Measurements from ENCODE around the gene ARHGAP4.
A peak's percentile ranks its signal among the peaks of the same experiment; 100 is the strongest.

ARHGAP4 gene

DNA sequence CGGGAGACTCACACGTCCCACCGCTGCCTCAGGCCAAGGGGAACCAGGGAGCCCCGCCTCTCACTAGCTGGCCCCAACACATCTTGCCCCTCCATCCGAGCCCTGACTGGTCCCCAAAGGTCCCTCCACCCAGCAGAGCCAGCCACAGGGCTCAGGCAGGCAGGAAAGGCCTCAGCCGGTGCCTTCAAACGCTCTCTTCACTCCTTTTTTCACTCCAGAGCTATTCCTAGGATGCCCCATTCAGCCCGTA, 1.5 kb upstream of the ARHGAP4 start:
- no peak for DNase-seq (ENCODE audit: low read depth)

- DNase-seq (ENCODE audit: low read depth) = peak; percentile 77
Observed at GRCh38 chrX:153926858-153927671, 1.0 kb upstream of the ARHGAP4 start.

- DNase-seq (ENCODE audit: low read depth) = no peak
Observed at GRCh38 chrX:153926552-153926857, 441 bp upstream of the ARHGAP4 start.

GRCh38 chrX:153925387-153925738, 701 bp downstream of the ARHGAP4 start:
- DNase-seq (ENCODE audit: low read depth) = no peak

- DNase-seq (ENCODE audit: low read depth) = peak; percentile 32
Observed at GRCh38 chrX:153924149-153924861, 1.8 kb downstream of the ARHGAP4 start.

- no peak for DNase-seq (ENCODE audit: low read depth)
Observed at GRCh38 chrX:153922932-153923857, 2.9 kb downstream of the ARHGAP4 start.

DNA sequence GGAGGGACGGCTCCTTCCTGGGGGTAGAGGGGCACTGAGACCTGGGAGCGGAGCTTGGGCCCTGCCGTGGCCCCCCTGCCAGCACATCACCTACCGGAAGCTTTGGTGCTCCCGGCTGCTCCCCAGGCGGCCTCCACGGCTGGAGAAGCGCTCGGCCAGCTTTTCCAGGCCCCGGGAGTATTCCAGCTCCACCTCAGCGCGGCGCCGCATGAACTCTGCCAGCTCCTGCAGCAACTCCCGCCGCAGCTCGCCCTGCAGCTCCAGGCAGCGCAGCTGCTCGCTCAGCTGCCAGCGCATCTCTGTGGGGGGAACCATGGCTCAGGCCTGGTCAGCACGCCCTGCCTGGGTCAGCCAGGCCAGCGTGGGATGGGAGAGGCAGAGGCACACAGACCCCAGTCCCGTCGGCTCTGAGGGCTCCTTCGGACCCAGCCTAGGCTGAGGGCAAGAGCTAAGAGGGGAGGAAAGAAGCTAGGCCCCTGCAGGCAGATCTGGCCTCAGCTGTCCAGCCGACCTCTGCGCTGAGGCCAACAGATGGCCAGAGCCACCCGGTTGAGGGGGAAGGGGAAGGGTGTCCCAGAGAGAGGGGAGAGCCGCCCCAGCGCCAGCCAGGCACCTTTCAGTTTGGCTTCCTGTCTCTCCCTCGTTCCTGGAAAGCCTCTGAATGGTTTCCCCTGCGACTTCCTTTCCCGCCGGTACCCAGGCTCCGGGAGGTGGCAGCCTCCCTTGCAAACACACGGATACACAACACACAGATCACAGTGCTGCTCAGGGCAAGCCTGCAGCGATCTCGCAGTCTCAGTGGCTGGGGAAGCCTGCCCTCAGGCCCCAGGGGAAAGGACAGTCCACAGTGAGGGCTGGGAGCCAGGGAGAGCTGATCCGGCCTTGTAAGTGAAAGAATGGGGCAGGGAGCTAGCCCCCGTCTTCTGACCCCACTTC, 4.3 kb downstream of the ARHGAP4 start:
- DNase-seq (ENCODE audit: low read depth) = no peak

DNA sequence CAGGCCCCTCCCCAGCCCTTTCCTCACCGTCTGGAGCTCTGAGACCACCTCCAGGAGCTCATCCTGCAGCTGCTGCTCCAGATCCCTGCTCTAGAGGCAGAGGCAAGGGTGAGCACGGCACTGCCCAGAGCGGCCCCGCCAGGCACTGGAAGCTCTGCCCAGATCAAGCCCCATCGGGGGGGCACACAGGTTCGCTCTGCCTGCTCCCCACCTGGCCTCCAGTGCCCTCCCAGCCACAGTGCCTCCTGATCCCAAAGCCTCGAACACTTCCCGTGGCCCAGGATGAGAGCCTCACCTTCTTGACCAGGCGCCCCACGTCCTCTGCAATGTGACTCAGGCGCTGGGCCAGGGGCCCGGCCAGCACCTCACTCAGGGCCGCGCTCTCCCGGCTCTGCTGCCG, 5.0 kb downstream of the ARHGAP4 start:
- DNase-seq (ENCODE audit: low read depth) = no peak

DNA sequence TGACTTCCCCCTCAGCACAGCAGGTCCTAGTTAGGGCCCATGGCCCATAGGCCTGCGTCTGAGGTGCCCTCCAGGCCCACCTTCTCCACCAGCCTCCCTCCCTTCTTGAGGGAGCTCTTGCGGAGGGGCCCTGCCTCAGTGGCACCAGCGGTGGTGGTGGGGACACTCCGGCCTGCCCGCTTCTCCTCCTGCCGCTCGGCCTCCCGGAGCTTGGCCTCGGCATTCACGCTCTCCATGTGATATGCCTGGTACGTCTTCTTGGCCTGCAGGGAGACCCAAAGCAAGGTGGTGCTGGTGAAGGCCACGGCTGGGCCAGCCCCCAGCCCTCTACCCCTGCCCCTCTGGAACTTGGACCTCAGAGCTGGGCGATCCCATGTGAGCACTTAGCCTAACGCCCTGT, 5.5 kb downstream of the ARHGAP4 start:
- no peak for DNase-seq (ENCODE audit: low read depth)

DNA sequence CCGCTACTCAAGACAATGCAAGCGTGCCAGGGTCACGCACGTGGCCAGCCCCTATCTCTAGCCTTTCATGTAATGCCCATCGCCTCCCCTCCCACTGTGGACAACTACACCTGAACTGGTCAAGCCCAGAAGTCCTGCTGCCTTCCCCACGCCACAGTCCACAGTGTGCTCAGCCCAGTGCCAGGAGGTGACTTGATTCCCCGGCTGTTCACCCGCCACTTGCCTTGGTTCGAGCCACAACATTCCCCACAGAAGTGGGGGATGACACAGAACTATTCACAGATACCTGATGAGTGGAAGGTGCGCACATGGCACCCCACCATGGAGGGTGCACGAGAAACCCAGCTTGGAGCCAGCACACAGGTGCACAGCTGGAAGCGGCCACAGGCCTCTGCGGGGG, 6.8 kb downstream of the ARHGAP4 start:
- no peak for DNase-seq (ENCODE audit: low read depth)

DNA sequence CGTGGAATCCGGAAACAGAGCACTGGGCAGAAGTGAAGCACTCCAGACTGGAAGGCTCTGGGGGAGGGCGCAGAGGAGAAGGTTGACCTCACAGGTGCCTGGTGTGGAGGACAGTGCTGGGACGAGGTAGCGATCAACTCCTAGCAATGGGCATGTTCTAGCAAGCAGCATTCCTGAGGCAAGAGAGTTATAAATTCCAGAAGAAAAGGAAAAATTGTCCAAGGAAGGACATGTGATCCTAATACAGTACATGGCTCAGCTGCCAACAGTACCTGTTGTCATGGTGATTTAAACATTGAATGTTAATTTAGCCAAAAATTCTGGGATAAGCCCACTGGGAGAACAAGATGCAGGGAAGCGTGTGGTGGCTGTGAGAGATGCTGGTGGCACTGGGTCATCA, 8.2 kb downstream of the ARHGAP4 start:
- no peak for DNase-seq (ENCODE audit: low read depth)

- no peak for DNase-seq (ENCODE audit: low read depth)
Observed at GRCh38 chrX:153913701-153914100, 12.4 kb downstream of the ARHGAP4 start.

DNA sequence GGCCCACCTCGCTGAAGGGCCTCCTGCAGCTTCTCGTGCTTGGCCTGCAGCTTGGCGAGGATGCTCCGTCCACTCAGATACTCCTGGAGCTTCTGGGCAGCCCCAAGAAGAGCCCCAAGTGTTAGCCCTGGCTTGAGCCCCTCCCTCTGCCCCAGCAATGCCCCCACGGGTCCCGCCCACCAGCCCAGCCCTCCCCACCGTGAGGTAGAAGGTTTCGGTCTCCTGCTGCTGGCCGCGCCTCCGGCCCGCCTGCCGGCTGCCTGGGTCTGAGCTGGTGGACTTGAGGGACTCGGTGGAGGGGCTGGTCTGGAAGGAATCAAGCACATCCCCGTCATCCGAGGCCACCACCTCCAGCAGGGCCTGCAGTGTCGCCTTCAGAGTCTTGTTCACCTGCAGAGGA, 12.9 kb downstream of the ARHGAP4 start:
- no peak for DNase-seq (ENCODE audit: low read depth)

DNA sequence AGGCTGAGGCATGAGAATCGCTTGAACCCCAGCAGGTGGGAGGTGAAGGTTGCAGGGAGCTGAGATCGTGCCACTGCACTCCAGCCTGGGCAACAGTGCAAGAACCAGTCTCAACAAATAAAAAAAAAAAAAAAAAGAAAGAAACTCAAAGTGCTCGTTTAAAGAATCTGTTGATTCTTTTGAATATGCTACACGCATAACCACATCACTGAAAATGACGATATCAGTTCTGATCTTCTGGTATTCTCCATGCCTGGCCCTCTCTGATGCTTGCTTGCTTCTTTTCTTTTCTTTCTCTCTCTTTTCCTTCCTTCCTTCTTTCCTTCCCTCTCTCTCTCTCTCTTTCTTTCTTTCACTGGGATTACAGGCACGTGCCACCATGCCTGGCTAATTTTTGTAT, 14.3 kb downstream of the ARHGAP4 start:
- DNase-seq (ENCODE audit: low read depth) = no peak

DNA sequence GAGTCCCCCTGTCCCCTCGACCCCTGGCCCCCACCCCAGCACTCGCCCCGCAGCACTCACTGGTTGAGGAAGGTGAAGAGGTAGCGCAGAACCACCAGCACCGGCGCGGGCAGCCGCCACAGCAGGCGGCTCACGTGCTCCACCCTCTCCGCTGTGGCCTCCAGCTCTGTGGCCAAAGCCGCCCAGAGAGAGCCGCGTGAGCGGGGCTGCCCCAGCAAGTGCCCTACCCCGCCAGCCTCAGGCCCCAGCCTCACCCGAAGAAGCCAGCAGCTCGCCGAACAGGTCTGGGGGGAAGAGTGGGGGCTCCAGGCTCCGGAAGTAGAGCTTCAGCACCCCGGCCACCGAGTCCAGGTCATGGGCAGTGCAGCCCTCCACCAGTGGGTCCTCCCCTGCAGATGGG, 15.6 kb downstream of the ARHGAP4 start:
- DNase-seq (ENCODE audit: low read depth) = no peak

DNA sequence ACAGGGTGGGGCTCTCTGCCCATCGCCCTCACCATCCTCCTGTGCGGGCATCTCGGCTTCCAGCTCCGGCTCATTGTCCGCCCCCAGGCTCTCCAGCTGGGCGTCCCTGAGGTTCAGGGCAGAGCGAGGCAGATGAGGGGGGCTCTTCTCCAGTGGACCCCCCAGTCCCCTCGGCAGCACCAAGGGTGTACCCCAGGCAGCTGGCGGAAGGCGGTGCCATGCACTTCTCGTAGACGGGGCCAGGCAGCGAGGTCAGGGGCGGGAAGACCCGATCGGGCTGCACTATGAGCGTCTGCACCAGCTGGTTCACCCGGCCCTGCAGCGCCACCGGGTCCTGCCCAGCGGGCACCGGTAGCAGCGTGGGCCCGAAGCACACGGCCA, 16.1 kb downstream of the ARHGAP4 start:
- DNase-seq (ENCODE audit: low read depth) = no peak

DNA sequence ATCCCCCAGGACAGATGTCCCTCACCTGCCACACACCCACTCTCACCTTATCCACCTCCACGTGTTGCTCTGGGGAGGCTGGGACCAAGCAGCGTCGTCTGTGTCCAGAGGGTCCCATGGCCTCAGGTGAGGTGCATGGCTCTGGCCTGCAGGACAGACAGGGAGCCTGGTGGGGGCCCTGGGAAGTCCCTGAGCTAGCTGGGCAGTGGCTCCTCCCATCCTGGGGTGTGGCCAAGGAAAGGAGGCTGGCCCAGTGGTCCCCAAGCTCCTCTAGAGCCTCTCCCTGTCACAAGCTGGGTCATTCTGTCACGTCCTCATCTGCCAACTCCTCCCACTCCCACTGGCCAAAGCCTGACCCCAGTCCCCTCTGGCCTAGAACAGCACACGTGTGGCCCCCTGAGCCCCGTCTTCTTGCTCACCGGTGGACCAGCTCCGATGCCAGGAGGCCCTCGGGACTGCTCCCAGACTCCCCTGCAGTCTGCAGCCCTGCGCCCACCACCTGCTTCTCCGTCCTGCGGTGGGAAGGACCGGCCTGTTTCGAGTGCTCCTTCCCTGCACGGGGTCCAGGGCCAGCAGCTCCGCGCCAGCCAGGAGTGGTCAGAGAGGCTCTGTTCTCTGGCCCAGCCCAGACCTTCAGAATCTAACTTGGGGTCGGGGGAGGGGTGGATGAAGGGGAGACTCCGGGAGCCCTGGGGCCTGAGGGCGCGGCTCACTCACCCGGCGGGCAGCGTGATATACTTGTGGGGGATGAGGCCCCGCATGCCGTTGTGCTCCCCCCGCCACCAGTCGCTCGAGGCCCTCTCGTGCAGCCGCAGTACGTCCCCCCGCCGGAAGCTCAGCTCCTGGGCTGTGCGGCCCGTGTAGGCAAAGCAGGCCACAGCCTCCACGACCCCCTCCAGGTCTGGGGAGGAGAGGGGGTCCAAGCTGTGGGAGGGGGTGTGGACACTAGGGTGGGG, 16.8 kb downstream of the ARHGAP4 start:
- DNase-seq (ENCODE audit: low read depth) = no peak

- DNase-seq (ENCODE audit: low read depth) = no peak
Observed at GRCh38 chrX:153908219-153908860, 17.7 kb downstream of the ARHGAP4 start.

GRCh38 chrX:153907456-153907855, 18.6 kb downstream of the ARHGAP4 start:
- DNase-seq (ENCODE audit: low read depth) = no peak

Data from T follicular helper cell (primary cell).